Keratinocyte (primary cell): ENCODE results near the gene NFATC4.

ENCODE experiments used
- EZH2 ChIP-seq: IDR thresholded peaks from one replicate; pipeline ENCODE4 v1.6.1; 2012; ENCODE audit warnings: inconsistent platforms, mild to moderate bottlenecking, low read length, moderate library complexity
- TF ChIP-seq, protein P1 (sequence below), 3 experiments: IDR thresholded peaks in 1 of 3; conservative IDR thresholded peaks in 1 of 3; optimal IDR thresholded peaks in 1 of 3; 2 replicates in 2 of 3; 3 replicates in 1 of 3; pipeline versions ENCODE3 to v1.5.1; 2011; ENCODE audit warnings: low read length in 3 of 3, mild to moderate bottlenecking in 3 of 3, moderate library complexity in 2 of 3, control low read depth in 1 of 3, inconsistent platforms in 1 of 3; ENCODE audit not compliant: insufficient read depth in 2 of 3; ENCODE audit errors: extremely low read depth in 1 of 3

DNA sequence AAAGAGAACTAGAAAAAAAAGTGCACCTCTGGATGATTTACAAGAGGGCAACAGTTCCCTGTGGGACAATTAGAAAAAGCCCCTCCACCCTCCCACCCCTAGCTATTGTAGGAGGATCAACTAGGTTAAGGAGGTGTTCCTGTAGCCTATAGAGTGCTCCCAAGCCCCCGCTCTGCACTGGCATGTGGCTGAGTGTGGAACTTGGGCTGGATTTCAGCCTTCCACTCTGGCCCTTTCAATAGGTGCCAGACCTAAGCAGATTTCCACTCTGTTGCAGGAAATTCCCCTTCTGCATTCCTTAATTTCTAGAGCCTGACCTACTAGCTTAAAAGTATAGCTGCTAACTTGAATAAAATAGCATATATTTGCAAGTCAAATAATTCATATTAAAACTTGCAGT is 2.8 kb downstream of the NFATC4 start:
- TF ChIP-seq EZH2: no peak
- TF ChIP-seq, protein P1, sequence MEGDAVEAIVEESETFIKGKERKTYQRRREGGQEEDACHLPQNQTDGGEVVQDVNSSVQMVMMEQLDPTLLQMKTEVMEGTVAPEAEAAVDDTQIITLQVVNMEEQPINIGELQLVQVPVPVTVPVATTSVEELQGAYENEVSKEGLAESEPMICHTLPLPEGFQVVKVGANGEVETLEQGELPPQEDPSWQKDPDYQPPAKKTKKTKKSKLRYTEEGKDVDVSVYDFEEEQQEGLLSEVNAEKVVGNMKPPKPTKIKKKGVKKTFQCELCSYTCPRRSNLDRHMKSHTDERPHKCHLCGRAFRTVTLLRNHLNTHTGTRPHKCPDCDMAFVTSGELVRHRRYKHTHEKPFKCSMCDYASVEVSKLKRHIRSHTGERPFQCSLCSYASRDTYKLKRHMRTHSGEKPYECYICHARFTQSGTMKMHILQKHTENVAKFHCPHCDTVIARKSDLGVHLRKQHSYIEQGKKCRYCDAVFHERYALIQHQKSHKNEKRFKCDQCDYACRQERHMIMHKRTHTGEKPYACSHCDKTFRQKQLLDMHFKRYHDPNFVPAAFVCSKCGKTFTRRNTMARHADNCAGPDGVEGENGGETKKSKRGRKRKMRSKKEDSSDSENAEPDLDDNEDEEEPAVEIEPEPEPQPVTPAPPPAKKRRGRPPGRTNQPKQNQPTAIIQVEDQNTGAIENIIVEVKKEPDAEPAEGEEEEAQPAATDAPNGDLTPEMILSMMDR (optimal IDR thresholded peaks at IDR 0.05 in 1 of 3, IDR thresholded peaks at IDR 0.05 in 1 of 3, conservative IDR thresholded peaks at IDR 0.05 in 1 of 3; ENCODE audit: extremely low read depth in 1 of 3, insufficient read depth in 2 of 3, low read length in 3 of 3): no peak
